ENCODE measurements around the gene USP21.

The USP21 gene

DNA sequence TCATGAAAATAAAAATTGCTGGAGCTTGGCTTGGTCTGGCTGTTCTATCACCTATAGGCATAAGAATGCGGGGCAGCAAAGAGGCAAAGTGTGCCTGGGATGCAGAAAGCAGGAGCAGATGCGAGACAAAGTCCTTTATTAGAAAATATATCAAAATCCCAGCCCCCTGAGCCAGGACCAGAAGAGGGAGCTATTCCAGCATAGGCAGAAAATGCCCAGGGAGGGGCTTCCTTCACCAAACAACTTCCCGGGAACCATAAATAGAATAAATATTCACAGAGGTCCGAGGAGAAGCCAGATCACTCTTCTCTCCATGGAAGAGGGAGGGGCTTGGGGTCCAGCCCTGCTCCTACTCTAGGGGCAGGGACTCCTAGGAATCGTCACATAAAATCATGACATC lies 11.9 kb downstream of the USP21 start:
- DNase-seq (ENCODE audit: low read depth): no peak

DNA sequence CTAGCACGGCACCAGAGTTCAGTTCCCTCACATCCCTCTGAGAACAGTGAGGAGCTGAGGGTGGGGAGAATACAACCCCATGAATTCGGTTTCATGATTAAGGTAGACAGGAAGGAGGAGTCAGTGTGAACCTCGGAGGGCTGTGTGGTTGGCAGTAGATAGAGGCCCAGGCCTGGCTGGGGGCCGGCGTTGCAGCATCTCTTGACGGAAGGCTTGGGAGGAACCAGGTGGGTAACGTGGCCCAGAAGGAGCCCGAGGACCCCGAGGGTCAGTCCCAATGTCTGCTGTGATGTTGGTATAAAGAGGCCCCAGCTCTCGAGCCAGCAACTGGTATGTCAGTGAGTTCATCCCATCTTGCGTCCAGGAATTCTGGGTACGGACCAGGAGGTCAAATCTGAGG lies 12.4 kb downstream of the USP21 start:
- DNase-seq (ENCODE audit: low read depth): no peak

DNA sequence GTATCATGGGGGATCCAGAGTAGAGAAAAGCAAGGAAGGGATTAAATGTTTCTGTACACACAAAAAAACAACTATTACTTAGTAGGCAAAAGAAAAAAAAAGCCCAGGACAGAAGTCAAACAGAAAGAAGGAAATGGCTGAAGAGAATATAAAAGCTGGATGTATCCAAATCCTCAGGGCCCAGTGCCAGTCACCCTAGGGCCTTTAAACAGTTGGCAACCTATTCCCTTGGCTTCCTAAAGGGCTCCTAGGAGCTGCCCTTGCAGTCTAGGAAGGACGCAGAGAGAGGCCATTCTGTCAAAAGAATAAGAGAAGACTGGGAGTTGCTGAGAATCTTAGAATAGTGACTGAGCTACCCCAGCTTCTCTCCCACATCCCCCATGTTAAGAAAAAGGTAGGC lies 13.0 kb downstream of the USP21 start:
- DNase-seq (ENCODE audit: low read depth): no peak

DNA sequence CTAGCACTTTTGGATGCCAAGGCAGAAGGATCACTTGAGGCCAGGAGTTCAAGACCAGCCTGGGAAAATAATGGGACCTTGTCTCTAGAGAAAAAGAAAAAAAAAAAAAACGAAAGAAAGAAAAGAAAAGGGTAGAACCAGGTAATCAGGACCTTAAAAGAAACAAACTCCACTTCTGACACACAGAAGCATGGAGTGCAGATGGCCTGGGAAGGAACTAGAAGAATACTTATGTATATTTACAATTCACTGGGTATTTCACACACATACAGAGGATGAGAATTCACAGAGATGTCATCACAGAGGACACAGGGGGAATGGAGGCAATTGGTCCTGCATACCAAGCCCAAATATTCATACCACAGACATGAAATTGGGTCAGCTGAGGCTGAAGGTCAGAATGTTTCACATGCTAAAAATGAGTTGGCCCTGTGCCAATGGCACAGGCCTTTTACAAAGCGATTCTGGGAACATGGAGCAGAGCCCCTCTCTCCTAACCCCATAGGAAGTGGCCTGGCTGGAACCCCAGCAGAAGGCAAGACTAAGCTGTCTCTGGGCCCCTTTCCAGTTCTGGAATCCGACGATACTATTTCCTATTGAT lies 13.6 kb downstream of the USP21 start:
- DNase-seq (ENCODE audit: low read depth): no peak

DNA sequence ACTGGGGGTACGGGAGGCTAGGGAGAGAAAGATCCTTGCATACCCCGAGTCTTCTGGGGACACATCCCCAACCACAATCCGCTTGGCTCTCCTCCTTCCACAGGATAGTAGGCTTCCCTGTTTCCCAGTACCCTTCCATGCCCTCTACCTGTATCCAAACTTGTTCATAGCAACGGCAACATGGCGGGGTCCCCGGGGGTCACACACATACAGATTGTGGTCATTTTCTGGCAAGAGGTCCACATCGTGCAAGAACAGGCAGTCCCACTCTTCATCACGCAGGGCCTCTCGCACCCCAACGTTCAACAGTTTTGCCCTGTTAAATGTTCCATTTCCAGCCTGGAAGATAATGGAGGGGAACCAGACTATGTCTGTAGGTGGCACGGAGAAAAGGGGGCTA lies 14.4 kb downstream of the USP21 start:
- no peak for DNase-seq (ENCODE audit: low read depth)

DNA sequence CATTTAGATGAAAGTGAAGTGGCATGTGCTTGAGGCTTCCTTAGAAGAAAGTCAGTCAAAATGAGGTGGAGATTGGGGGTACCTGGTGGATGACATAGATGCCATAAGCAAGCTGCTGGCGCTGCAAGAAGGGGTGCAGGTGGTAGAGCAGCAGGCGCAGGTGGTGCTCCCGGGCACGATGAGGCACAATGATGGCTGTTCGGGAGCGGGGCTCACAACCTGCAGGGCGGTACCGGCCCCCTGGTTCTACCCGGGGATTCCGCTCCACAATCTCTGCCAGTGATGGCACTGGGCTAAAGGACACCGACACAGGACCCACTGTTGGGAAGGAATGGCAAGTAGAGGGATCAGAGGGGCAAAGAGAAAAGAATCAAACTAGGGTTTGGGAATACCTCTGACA lies 15.6 kb downstream of the USP21 start:
- DNase-seq (ENCODE audit: low read depth): no peak

DNA sequence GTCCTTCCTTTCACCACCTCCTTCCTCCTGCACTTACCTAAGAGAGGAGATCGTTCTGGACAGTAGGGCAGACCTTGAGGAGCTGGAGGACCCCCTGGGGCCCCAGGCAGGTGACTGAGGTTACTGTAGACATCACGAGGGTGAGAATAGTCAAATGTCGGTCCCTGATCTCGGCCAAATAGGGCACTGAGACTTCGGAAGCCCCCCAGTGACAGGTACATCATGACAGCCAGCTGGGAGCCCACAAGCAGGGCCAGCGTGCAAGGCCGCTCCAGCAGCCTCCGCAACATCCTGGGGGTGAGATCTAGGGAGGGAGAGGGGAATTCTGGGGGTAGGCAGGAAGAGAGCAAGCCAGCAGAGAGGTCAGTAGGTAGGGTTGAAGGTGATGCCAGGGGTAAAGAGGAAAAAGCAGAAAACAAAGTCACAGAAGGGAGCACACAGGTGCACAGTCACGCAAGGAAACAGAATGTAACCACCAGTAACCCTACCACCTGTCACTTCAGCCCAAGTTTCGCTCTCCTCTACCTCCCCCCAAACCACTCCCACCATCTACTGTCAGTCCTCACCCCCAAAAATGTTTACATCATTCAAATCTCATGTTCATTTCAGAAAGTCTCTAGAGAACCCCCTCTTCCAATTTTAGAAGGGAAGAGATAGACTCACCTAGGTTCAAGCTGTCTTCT lies 16.6 kb downstream of the USP21 start:
- no peak for DNase-seq (ENCODE audit: low read depth)

DNA sequence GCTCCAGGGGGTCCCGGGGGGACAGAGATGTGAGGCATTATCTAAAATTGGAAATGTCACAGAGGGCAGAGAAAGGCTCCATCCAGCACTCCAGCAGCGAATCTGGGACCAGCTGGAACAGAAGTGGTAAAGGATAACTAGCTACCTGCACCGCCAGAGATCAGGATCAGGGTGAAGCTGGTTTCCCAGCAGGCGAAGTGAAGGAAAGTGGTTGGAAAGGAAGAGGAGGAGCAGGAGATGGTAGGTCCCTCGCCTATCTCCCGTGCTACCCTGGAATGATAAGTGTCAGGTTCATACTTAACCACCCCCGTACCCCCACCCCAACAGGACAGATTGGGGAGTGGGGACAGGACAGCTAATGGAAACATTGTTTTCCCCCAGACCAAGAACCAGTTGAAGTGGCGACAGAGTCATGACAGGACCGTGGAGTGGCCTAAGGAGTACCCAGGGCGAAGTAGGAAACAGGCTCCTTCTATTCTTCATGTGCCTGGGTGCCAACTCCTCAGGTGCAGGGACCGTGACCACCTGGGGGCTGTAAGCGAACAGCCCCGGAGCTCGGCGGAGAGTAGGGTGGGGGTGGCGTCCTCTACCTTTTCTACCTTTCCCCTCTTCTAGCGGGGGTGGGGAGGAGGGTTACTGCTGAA lies 17.3 kb downstream of the USP21 start:
- DNase-seq (ENCODE audit: low read depth): no peak

DNA sequence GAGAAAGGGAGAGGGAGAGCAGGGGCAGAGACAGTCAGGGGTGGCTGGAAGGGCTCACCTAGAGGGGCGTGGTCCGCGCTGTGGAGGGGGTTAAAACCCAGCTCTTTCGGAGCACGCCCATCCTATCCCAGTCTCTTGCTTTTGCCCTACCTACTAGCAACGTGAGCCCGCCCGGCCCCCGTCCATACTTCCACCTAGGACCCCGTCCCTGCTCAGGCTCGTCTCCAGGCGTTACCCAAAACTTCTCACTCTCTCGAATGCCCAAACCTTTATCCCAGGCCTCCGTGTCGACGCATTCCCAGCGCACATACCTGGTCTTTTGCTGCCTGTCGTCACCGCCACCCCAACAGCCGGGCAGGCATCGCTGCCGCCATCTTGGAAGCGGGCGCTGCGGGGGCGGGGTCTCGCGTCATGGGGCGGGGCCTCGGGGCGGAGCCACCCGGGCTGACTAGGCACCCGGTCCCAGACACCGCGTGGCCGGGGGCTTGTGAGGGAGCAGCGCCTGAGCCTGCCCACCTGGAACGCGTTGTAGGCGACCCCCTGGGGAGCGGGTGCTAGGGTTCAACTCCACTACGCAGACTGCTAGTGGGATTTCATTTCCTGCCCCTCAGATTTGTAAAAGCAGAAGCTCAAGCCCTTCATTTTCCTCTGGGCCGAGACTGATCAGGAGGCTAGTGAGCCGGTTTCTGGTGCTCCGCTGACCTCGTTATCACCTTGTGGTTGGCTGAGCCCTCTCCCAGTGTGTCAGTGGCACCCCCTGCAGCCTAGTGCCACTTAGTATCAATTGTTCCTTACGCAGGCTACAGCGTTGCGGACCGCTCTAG lies 18.0 kb downstream of the USP21 start, which contains the start of gene B4GALT3:
TSS of gene B4GALT3 (minus strand) at position 396 of the 824 bp plus-strand sequence. CDS start 1,447 bp downstream, outside the sequence.
- DNase-seq (ENCODE audit: low read depth): no peak

DNA sequence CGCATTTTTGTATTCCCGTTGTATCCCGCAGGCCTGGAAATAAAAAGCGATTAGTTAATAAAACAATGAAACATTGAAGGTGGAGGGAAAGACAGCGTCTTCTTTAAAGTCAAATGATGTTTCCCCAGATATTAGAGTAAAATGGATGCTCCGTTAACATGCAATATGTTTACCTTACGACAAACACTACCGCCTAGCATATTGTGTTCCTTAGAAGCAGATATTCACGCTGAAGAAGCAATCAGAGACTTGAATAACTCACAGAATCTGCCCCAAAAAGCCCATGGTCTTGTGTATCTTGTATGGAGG lies 18.6 kb downstream of the USP21 start:
- DNase-seq (ENCODE audit: low read depth): no peak

DNA sequence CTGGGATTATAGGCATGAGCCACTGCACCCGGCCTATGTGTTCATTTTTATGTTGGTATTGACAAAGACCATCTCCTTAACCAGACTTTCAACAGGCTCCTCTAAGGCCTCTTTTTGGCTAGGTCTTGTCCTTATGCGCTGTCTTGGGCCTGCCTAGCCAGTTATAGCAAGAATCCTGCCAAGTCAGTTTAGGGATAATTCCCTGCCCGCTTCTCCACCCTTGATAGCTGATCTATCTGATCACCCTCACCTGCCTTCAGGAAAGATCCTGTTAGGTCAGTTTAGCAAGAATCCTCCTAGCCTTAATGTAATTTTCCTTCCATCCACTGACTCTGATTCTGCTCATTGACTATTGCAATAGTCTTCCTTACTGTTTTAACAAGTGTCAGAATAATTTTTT lies 20.4 kb downstream of the USP21 start:
- DNase-seq (ENCODE audit: low read depth): no peak

DNA sequence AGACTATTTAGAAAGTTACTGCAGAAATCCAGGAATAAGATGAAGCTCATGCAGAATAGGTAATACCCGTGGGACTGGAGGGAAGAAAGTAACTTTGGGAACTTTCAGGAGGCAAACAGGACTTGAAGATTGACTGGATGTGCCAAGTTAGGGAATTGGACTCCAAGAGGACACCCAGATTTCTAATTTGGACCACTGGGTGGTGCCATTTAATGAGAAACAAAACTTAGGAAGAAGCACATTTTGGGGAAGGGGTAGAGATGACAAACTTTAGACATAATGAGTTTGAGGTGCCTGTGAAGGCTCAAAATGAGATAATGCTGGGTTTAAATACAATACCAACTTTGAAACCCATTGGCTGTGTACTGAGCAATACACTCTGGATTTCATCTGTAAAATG lies 21.3 kb downstream of the USP21 start:
- DNase-seq (ENCODE audit: low read depth): no peak

DNA sequence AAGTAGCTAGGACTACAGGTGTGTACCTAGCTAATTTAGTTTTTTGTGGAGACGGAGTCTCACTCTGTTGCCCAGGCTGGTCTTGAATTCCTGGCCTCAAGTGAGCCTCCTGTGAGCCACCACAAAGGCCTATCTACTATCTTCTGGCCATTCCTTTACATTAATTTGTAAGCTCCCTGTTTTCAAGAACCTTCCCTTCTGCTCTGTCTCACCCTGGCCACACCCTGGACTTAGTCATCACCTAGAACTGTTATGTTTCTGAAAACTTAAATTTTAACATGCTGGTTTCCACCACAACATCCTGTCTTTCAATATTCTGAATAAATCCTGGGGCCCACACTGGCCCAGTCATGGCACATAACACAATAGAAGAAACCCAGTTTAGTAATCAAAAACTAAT lies 22.9 kb downstream of the USP21 start:
- DNase-seq (ENCODE audit: low read depth): no peak

DNA sequence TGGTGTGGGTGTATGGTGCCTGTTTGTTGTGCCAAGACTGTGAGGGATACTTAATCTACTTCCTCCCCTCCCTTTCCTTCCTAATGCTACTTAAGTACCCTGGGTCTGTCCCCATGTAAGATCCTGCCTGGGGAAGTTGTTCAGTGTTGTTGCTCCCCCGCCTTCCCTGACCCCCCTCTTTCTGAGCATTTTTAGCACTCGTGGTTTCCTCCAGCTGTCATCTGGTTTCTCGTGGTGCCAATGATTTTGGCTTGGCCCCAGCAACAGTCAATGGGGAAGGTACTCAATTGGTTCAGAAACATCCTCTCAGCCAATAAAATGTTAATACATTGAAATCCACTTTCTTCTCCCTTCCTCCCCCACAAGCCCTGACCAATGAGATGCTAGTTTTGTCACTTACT lies 26.0 kb downstream of the USP21 start:
- DNase-seq (ENCODE audit: low read depth): no peak

DNA sequence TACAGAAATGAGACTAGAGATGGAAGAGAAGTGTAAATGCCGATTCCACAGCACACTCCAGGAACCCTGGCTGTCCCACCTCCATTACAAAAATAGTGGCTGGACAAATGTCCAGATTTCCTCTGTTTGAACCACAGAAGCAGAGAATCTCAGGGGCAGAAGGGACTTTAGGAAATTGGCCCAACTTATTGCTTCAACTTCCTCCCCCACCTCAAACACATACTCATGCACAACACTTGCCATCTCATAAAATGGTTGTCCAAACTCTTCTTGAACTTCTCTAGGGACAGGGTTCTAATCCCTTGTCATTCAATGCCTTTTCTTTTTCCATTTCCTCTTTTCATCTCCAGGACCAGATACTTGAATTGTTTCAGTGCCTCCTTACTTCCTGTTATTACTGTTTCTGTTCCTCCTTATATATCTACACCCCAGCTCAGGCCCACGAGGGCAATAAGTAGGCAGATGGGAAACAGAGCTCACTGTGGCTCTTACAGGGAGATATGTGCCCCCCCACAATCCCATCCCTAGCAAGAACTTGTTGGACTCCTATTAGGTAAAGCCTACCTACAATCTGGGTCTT lies 26.5 kb downstream of the USP21 start:
- DNase-seq (ENCODE audit: low read depth): no peak

DNA sequence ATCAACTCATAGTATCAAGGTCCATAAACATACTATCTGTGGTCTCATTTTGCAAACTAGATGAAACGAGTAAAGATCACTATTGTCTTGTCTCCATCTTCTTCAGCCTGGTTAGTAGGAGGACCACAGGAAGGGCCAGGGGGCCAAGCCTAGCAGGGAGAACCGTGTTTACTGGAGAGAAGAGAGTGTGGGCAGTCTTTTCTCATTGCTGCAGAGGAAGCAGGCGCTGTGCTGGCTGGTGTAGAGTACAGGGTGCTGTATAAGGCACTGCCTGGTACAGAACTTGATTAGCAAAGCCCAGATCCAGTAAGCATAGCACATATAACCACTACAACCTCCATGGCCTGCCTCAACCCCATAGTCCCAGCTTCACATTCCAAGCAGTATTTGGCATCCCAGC lies 28.0 kb downstream of the USP21 start:
- DNase-seq (ENCODE audit: low read depth): no peak

DNA sequence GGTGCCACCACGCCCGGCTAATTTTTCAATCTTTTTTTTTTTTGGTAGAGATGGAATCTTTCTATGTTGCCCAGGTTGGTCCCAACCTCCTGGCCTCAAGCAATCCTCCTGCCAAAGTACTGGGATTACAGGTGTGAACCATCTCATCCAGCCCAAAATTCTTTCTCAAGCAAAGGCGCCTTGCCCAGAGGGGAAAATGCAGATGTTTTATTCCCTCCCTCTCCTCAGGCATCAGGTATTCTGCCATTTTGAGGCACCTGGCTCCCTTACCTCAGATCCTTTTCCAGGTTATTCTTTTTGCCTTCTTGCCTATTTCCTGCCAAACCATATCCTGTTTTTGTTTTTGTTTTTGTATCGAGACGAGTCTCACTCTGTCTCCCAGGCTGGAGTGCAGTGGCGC lies 29.1 kb downstream of the USP21 start:
- DNase-seq (ENCODE audit: low read depth): no peak

DNA sequence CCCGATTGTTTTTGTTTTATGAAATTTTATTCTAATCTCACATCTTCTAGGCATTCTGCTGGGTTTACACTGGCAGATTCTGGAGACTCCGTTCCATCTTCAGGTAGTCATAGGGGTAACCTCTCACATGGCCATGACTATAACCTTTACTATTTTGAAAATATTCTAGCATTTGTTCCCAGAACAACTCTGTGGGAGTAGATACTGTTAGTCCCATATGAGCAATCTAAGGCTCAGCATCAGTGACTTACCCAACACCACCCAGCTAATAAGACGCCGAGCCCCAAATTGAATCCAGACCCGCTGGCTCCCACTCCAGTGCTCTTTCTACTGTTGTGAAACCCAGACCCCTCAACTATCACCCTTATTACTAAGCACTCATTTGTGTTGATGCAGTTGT lies 29.7 kb downstream of the USP21 start:
- no peak for DNase-seq (ENCODE audit: low read depth)

DNA sequence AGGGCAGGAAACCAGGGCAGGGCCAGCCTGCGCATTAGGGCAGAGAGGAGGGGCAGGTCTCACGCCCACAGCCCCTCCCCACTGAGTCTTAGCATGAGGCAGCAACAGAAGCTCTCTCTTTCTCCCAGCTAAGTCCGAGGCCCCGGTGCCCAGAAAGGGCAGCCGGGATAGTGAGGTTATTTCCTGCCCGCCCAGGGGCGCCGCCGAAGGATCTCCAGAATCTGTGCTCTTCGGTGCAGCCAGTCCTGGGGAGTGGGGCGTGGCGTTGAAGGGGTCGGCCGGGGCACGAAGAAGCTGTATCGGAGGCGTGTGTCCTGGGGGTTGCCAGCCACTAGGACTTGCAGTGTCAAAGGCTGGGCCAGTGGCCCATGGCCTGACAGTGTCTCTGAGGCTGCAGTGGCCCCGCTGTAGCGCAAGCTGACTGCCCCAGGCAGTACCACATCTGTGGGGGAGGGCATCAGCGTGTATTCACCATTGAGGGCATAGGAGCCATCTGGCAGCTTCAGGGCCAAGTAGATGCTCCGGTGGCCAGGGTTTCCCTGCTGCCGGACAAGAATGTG lies 31.7 kb downstream of the USP21 start:
- no peak for DNase-seq (ENCODE audit: low read depth)

DNA sequence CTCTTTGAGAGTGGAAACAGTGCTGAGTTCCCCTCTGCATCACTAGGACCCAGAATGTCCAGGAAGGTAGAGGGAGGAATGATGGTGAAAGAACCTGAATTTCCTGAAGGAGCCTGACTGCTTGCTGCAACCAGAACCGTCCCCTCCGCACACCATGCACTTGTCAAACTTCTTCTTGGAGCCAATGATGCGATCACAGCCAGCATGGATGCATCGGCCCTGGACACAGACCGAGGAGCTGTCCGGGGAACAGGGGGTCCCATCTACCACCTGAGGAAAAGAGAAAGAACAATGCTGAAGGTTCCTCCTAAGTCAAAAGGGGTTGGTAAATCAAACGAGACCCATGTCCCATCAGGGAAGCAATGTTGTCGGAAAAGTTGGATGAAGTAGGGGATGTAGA lies 32.7 kb downstream of the USP21 start:
- DNase-seq (ENCODE audit: low read depth): no peak

DNA sequence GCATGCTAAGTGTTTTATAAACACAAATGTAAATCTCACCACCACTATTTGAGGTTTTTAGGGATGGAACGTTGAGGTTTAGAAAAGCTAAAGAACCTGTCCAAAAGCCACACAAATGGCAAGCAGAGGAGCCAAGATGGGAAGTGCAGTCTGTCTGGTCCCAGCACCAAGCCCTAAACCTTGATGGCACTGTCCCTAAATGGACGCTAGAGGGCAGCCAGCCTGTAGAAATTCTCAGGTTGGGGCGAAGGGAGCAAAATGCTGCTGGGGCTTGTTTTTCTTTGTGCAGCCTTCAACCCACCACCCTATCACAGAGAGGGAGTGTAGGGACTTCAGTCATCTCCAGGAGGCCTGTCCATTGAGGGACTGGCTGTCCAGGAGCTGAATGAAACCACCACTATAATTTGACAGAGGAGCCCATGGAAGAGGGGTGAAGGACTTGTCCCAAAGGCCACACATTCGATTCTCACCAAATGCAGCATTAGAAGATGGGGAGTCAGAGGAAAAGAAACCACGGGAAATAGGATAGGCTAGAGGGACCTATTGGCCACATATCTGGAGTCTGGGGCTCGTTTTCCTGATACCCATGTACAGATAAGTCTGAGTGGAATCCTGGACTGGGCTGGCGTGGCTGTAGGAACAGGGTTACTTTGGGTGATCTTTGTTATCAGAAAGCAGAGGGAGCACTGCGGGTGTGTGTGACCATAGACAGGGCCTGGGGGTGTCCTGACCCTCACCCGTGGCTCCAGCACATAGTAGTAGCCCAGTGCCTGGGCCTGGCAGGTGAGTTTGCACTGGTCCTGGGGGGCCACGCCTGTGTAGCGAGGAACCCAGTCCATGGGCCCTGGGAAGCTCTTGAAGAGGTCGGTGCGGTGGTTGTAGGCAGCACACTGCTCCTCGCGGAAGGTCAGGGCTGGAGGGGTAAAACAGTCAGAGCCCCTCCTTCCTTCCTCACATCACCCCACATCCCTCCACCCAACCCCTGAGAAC lies 33.5 kb downstream of the USP21 start:
- no peak for DNase-seq (ENCODE audit: low read depth)
